SK-N-SH (cell line): ENCODE measurements around the gene NPIPB8.

Experiments used
- CHD2 ChIP-seq: fragments of 150-350 bp; IDR thresholded peaks from 2 replicates; pipeline ENCODE4 v1.6.1; 2018; ENCODE audit warnings: low read length; ENCODE audit not compliant: partially characterized antibody
- FOSL2 ChIP-seq: IDR thresholded peaks from 2 replicates; pipeline ENCODE4 v1.4.0; 2012; ENCODE audit warnings: low read depth, mild to moderate bottlenecking, moderate library complexity, borderline replicate concordance
- NFIC ChIP-seq: IDR thresholded peaks from 2 replicates; pipeline ENCODE4 v1.4.0; 2012; ENCODE audit warnings: borderline replicate concordance
- RAD21 ChIP-seq: IDR thresholded peaks from 2 replicates; pipeline ENCODE4 v1.6.1; 2012; ENCODE audit warnings: mild to moderate bottlenecking, low read length
- TF ChIP-seq, protein P1 (sequence below): IDR thresholded peaks from 2 replicates; pipeline ENCODE4 v1.4.0; 2012; ENCODE audit warnings: low read depth, borderline replicate concordance
- TF ChIP-seq, protein P2 (sequence below): fragments of 200-600 bp; sonication (generic); IDR thresholded peaks from 2 replicates; pipeline ENCODE4 v1.6.1; 2017; ENCODE audit warnings: antibody characterized with exemption, mild to moderate bottlenecking, moderate library complexity
- TF ChIP-seq, protein P3 (sequence below): IDR thresholded peaks from 2 replicates; pipeline ENCODE4 v1.6.1; 2012; ENCODE audit warnings: mild to moderate bottlenecking, low read depth, low read length, moderate library complexity

DNA sequence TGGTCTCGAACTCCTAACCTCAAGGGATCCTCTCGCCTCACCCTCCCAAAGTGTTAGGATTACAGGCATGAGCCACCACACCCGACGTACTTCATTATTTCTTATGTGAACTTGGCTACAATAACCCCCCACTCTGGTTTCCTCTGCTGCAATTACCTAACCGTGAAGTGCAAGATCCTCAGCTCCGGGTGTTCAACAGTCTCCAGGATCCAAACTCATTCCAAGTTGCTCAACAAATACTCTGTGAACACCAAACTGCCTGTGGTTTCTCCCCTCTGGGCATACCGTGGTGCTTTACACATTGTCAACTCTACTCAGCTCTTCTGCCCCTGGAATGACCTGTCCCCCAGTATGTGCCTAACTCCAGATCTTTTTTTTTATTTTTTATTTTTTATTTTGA is 21.2 kb upstream of the NPIPB8 start:
- no peak for TF ChIP-seq RAD21
- TF ChIP-seq NFIC: no peak
- TF ChIP-seq FOSL2: no peak
- TF ChIP-seq, protein P1, sequence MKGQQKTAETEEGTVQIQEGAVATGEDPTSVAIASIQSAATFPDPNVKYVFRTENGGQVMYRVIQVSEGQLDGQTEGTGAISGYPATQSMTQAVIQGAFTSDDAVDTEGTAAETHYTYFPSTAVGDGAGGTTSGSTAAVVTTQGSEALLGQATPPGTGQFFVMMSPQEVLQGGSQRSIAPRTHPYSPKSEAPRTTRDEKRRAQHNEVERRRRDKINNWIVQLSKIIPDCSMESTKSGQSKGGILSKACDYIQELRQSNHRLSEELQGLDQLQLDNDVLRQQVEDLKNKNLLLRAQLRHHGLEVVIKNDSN: no peak
- TF ChIP-seq, protein P2, sequence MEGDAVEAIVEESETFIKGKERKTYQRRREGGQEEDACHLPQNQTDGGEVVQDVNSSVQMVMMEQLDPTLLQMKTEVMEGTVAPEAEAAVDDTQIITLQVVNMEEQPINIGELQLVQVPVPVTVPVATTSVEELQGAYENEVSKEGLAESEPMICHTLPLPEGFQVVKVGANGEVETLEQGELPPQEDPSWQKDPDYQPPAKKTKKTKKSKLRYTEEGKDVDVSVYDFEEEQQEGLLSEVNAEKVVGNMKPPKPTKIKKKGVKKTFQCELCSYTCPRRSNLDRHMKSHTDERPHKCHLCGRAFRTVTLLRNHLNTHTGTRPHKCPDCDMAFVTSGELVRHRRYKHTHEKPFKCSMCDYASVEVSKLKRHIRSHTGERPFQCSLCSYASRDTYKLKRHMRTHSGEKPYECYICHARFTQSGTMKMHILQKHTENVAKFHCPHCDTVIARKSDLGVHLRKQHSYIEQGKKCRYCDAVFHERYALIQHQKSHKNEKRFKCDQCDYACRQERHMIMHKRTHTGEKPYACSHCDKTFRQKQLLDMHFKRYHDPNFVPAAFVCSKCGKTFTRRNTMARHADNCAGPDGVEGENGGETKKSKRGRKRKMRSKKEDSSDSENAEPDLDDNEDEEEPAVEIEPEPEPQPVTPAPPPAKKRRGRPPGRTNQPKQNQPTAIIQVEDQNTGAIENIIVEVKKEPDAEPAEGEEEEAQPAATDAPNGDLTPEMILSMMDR: no peak
- TF ChIP-seq, protein P3, sequence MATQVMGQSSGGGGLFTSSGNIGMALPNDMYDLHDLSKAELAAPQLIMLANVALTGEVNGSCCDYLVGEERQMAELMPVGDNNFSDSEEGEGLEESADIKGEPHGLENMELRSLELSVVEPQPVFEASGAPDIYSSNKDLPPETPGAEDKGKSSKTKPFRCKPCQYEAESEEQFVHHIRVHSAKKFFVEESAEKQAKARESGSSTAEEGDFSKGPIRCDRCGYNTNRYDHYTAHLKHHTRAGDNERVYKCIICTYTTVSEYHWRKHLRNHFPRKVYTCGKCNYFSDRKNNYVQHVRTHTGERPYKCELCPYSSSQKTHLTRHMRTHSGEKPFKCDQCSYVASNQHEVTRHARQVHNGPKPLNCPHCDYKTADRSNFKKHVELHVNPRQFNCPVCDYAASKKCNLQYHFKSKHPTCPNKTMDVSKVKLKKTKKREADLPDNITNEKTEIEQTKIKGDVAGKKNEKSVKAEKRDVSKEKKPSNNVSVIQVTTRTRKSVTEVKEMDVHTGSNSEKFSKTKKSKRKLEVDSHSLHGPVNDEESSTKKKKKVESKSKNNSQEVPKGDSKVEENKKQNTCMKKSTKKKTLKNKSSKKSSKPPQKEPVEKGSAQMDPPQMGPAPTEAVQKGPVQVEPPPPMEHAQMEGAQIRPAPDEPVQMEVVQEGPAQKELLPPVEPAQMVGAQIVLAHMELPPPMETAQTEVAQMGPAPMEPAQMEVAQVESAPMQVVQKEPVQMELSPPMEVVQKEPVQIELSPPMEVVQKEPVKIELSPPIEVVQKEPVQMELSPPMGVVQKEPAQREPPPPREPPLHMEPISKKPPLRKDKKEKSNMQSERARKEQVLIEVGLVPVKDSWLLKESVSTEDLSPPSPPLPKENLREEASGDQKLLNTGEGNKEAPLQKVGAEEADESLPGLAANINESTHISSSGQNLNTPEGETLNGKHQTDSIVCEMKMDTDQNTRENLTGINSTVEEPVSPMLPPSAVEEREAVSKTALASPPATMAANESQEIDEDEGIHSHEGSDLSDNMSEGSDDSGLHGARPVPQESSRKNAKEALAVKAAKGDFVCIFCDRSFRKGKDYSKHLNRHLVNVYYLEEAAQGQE: no peak
- no peak for TF ChIP-seq CHD2
